OCI-LY1 (cell line): ENCODE results near the gene GTF3C5.

Source experiments
- H2AFZ ChIP-seq: fragments of 200-600 bp; sonication (generic), shearing (Covaris generic); 2 replicates; pipeline ENCODE4 v1.6.0; 2014; ENCODE audit warnings: antibody characterized with exemption, mild to moderate bottlenecking, low read length
- H3F3A ChIP-seq: fragments of 200-600 bp; sonication (generic), shearing (Covaris generic); 2 replicates; pipeline ENCODE4 v1.6.0; 2014; ENCODE audit warnings: mild to moderate bottlenecking, antibody characterized with exemption, low read length, moderate library complexity; ENCODE audit not compliant: insufficient read depth
- H3K27ac ChIP-seq: fragments of 200-600 bp; sonication (generic); 2 replicates; pipeline ENCODE4 v1.5.1; 2014; ENCODE audit warnings: low read length, mixed run types, mild to moderate bottlenecking, low read depth; ENCODE audit not compliant: poor library complexity, severe bottlenecking
- H3K27me3 ChIP-seq: fragments of 200-600 bp; sonication (generic); 2 replicates; pipeline ENCODE4 v1.6.0; 2014; ENCODE audit warnings: antibody characterized with exemption, mild to moderate bottlenecking, low read length, moderate library complexity; ENCODE audit not compliant: insufficient read depth
- H3K36me3 ChIP-seq: fragments of 200-600 bp; sonication (generic); 2 replicates; pipeline ENCODE4 v1.6.1; 2014; ENCODE audit warnings: mild to moderate bottlenecking, antibody characterized with exemption, low read length, moderate library complexity, mixed read lengths; ENCODE audit not compliant: insufficient read depth
- H3K4me1 ChIP-seq: fragments of 200-600 bp; sonication (generic); 2 replicates; pipeline ENCODE4 v1.5.1; 2014; ENCODE audit warnings: mild to moderate bottlenecking, low read length, moderate library complexity; ENCODE audit not compliant: insufficient read depth, severe bottlenecking
- H3K4me2 ChIP-seq: fragments of 200-600 bp; sonication (generic), shearing (Covaris generic); 2 replicates; pipeline ENCODE4 v1.6.1; 2014; ENCODE audit warnings: low read length
- H3K4me3 ChIP-seq: fragments of 200-600 bp; sonication (generic); 2 replicates; pipeline ENCODE4 v1.5.1; 2014; ENCODE audit warnings: low read length, low read depth, mild to moderate bottlenecking, mixed read lengths; ENCODE audit not compliant: poor library complexity, severe bottlenecking
- H3K79me2 ChIP-seq: fragments of 200-600 bp; shearing (Covaris generic); 2 replicates; pipeline ENCODE4 v1.6.1; 2016; ENCODE audit warnings: mixed run types, low read length, mixed read lengths; ENCODE audit not compliant: insufficient read depth
- H3K9ac ChIP-seq: fragments of 200-600 bp; sonication (generic), shearing (Covaris generic); 2 replicates; pipeline ENCODE4 v1.6.1; 2014; ENCODE audit warnings: mild to moderate bottlenecking, low read length, mixed read lengths
- H3K9me2 ChIP-seq: fragments of 200-600 bp; sonication (generic), shearing (Covaris generic); 2 replicates; pipeline ENCODE4 v1.6.1; 2014; ENCODE audit warnings: low read depth, mild to moderate bottlenecking, low read length, mixed read lengths
- H3K9me3 ChIP-seq: fragments of 200-600 bp; shearing (Covaris generic); 2 replicates; pipeline ENCODE4 v1.6.1; 2014; ENCODE audit warnings: low read length, mixed read lengths
- H4K20me1 ChIP-seq: fragments of 200-600 bp; sonication (generic), shearing (Covaris generic); 2 replicates; pipeline ENCODE4 v1.6.0; 2016; ENCODE audit warnings: mild to moderate bottlenecking, low read length; ENCODE audit not compliant: insufficient read depth
- EZH2 ChIP-seq: fragments of 200-600 bp; sonication (generic), shearing (Covaris generic); IDR thresholded peaks from 2 replicates; pipeline ENCODE4 v1.8.0; 2017; ENCODE audit warnings: borderline replicate concordance, mixed run types, mild to moderate bottlenecking, antibody characterized with exemption, low read length, moderate library complexity, mixed read lengths
- TF ChIP-seq, protein P1 (sequence below): fragments of 200-600 bp; sonication (generic), shearing (Covaris generic); IDR thresholded peaks from 2 replicates; pipeline ENCODE4 v1.5.1; 2017; ENCODE audit warnings: mild to moderate bottlenecking, antibody characterized with exemption, low read length, moderate library complexity, mixed read lengths

GTF3C5 gene

DNA sequence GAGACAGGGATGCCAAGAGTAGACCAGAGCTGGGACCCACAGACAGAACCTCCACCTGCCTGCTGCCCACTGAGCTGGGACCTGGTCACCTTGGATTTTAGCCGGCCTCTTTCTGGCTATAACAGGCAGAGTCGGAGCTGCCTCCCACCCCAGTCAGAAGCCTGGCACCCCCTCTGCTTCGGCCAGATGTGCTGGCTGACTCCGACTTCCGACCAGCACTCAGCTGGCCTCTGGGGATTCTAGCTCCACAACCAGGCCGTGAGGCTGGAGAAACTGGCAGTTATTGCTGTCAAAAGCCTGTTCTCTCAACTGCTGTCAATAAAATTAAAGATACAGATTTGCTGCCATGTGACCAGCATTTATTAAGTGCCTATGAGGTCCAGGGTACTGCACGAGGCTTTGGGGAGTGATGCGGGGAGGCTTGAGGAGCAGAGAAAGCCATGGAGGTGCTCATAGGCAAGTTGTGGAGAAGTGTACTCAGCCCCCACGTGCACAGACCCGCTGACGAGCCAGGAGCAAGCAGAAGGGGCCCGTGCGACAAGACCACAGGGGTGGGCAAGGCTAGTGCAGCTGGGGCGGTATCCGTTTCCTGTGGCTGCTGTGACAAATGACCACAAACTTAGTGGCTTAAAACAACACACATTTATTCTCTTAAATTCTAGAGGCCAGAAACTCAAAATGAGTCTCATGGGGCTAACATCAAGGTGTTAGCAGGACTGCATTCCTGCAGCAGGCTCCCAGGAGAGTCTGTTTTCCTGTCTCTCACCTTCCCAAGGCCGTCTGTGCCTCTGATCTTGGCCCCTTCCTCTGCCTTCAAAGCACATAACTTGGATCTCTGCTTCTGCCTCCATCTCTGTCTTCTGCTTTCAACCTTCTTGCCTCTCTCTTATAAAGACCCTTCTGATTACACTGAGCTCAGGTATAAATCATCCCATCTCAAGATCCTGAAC lies 39.2 kb upstream of the GTF3C5 start:
- H3K9me3 ChIP-seq, result no peaks in the 10 kb centered on the region
- no peaks in the 10 kb centered on the region for H4K20me1 ChIP-seq
- no peak for TF ChIP-seq EZH2
- TF ChIP-seq, protein P1, sequence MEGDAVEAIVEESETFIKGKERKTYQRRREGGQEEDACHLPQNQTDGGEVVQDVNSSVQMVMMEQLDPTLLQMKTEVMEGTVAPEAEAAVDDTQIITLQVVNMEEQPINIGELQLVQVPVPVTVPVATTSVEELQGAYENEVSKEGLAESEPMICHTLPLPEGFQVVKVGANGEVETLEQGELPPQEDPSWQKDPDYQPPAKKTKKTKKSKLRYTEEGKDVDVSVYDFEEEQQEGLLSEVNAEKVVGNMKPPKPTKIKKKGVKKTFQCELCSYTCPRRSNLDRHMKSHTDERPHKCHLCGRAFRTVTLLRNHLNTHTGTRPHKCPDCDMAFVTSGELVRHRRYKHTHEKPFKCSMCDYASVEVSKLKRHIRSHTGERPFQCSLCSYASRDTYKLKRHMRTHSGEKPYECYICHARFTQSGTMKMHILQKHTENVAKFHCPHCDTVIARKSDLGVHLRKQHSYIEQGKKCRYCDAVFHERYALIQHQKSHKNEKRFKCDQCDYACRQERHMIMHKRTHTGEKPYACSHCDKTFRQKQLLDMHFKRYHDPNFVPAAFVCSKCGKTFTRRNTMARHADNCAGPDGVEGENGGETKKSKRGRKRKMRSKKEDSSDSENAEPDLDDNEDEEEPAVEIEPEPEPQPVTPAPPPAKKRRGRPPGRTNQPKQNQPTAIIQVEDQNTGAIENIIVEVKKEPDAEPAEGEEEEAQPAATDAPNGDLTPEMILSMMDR, result no peak
- no peaks in the 10 kb centered on the region for H3K79me2 ChIP-seq
- H2AFZ ChIP-seq, result no peak overlapping the region
- no peak overlapping the region for H3K4me2 ChIP-seq
- 0 out of 2 replicates have a peak, but pooled peaks cover 6% of the 10 kb centered on the region for H3K27me3 ChIP-seq
- no peak overlapping the region for H3K4me3 ChIP-seq
- no peak overlapping the region for H3K9ac ChIP-seq
- H3K9me2 ChIP-seq, result no peaks in the 10 kb centered on the region
- H3K36me3 ChIP-seq, result no peaks in the 10 kb centered on the region
- peaks cover 6% of the 10 kb centered on the region for H3K4me1 ChIP-seq
- H3F3A ChIP-seq, result no peaks in the 10 kb centered on the region
- H3K27ac ChIP-seq, result no peak overlapping the region

DNA sequence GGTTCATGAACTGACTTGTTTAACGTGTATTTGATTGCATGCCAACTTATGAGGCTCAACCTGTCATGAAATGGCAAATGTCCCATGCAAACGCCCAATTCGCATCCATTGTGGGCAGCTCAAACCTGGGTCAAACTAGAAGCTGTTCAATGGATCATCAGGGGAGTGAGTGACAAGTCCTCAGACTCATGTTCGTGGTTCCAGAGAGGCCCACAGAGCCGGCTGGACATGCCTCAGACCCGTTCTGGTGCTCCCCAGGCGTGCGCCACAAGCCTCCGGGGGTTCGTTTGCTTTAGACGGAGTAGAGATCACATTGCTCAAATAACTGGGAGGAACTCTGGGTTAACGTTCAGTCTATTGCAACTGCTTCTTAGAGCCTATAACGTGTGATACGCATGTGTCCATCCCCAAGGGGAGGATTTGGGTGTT lies 37.3 kb upstream of the GTF3C5 start:
- H4K20me1 ChIP-seq, result no peaks in the 10 kb centered on the region
- no peaks in the 10 kb centered on the region for H3K9me2 ChIP-seq
- no peak overlapping the region for H3K27ac ChIP-seq
- no peak overlapping the region for H3K9ac ChIP-seq
- H3K4me1 ChIP-seq, result peaks cover 6% of the 10 kb centered on the region
- TF ChIP-seq EZH2, result no peak
- TF ChIP-seq, protein P1, result no peak
- no peak overlapping the region for H2AFZ ChIP-seq
- no peaks in the 10 kb centered on the region for H3K36me3 ChIP-seq
- no peak overlapping the region for H3K4me2 ChIP-seq
- peaks cover 6% of the 10 kb centered on the region; the same call in 1 of the 2 replicates for H3K27me3 ChIP-seq
- no peaks in the 10 kb centered on the region for H3F3A ChIP-seq
- no peak overlapping the region for H3K4me3 ChIP-seq
- H3K9me3 ChIP-seq, result no peaks in the 10 kb centered on the region
- no peaks in the 10 kb centered on the region for H3K79me2 ChIP-seq

DNA sequence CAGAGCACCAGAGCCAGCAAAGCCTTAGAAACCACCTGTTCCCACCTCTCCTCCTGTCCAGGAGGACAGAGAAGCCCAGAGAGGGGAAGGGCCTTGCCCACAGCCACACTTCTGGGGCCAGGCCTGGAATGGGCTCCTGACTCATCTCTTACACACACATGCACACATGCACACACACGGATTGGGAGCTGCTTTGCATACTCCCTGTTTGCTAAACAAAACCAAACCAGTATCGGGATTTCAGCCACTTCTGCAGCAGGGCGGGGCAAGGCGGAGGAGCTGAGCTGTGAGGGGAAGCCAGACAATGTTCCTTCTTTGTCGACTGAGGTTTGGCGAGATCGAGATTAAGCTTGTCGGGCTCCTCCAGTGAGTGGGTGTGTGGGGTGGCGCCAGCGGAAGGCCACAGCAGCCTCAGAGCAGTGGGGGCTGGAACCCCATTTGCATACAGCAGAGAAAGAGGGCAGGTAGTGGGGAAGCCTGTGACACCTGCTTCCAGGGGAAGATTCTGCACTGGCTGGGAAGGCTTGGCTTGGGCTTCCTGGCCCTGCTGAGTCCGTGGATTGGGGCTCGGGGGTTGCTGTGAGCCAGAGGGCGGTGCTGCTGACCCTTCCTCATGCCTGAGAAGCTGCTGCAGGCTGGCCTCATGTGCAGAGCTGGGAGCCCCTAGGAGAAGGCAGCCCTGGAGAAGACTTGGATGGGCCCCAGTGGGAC lies 36.2 kb upstream of the GTF3C5 start:
- Histone ChIP-seq H3K27ac (no peak overlapping the region), H3K4me1 (peaks cover 6% of the 10 kb centered on the region), H3K9ac (no peak overlapping the region), H3K9me3 (no peaks in the 10 kb centered on the region), H3K4me3 (no peak overlapping the region), H2AFZ (no peak overlapping the region), H3F3A (no peaks in the 10 kb centered on the region), H3K4me2 (no peak overlapping the region; the same call in 1 of the 2 replicates), H3K36me3 (no peaks in the 10 kb centered on the region), H3K9me2 (no peaks in the 10 kb centered on the region), H3K27me3 (peaks cover 10% of the 10 kb centered on the region), H4K20me1 (no peaks in the 10 kb centered on the region), H3K79me2 (no peaks in the 10 kb centered on the region)
- TF ChIP-seq, protein P1, result no peak
- TF ChIP-seq EZH2, result no peak
